NCI-H187 treated with DMSO at 0.1 percent for 48 hours (cell line): ENCODE data around the gene SNRPF.
"Not testable (repeated sequence)": the region's sequence is repeated elsewhere in the genome, so short reads cannot be mapped to it uniquely, and the experiment has no call there.

Experiments used
- DNase-seq: peaks from one replicate; lab custom pipeline; 2025; lab: John Stamatoyannopoulos, UW

SNRPF gene

DNA sequence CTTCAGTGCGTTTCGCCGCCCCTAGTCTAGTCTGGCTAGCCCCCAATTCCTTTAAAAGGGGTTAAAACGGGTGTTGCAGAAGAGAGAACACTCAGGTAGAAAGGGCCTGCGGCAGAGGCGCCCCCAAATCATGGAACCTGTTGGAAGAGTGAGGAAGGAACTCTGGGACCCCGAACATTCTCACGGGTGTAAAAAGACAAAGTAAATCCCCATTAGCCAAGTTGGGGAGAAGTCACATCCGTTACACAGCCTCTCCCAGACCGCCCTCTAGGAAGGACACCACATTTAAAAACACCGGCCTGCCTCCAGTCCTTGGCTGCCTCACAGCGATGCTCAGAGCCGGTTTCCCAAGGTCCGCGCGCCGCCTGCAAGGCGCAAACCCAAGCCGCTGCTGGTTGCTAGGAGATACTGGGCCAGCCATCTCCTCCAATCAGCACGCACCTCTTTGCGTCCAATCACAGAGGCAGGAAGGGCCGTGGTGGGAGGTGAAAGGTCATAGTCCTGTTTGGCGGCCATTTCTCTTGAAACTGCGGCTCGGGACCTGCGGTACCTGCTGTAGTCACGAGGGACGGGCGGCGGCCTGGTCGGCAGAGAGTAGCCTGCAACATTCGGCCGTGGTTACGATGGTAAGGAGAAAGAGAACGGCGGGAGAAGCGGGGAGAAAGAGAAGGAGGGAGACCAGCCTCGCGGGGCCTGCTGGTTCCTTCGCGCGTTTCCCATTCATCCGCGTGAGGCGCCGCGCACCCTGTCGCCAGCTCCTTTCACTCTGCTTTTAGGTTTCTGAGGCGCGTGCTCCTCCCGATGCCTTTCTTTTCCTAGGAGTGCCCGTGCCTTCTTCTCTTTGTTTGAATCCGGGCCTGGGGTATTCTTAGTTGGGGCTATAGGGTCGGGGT, at the start of gene SNRPF:
SNRPF (plus strand) TSS at position 502 of the 893 bp plus-strand sequence; CDS start at position 624, 122 bp downstream.
- DNase-seq, result peak; percentile 94

DNA sequence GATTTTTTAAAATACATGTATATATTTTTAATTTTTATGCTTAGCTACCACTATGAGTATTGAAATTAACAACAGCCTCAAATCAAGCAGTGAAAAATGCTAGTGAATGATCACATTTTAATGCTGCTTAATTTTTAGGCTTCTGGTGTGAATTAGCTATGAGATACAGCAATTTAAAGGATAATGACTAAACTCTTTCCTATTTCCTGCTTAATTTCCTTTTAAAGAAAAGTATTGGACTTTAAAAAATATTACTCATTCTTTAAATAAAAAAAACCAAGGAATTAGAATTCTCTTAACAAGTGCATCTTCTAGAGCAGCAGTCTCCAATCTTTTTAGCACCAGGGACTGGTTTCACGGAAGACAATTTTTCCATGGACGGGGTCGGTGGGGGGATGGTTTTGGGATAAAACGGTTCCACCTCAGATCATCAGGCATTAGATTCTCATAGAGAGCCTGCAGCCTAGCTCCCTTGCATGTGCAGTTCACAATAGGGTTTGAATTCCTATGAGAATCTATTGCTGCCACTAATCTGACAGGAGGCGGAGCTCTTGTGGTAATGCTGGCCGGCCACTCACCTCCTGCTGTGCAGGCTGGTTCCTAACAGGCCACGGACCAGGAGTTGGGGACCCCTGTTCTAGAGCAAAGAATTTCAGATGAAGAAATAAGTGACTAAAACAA, 49.6 kb upstream of the SNRPF start:
- no peak for DNase-seq

DNA sequence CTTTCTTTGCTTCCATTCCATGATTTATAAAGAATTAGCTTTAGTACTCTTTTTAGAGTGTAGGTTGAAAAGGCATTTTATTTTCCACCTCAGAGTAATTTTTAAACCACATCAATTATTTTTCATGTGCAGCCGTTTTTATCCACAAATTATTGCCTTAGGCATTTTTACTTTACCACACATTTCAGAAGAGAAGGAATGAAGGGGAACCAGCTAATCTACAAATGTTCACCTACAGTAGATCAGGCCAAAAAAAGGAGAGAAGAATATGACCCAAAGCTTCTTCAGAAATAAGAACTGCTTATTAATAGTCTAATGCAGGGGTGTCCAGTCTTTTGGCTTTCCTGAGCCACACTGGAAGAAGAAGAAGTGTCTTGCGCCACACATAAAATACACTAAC, 48.3 kb upstream of the SNRPF start:
- no peak for DNase-seq

DNA sequence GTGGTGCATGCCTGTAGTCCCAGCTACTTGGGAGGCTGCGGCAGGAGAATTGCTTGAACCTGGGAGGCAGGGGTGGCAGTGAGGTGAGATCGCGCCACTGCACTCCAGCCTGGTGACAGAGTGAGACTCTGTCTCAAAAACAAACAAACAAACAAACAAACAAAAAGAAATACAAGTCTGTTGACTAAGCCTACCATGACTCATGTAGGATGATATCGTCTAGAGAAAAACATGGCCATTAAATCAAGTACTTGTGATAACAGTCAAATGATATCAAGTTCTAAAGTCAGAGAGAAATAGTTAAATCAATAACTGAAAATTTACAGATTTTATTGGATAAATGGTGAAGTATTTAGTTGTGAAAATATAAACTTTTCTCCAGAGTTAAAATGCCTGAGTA, 46.6 kb upstream of the SNRPF start:
- not testable (repeated sequence) for DNase-seq

DNA sequence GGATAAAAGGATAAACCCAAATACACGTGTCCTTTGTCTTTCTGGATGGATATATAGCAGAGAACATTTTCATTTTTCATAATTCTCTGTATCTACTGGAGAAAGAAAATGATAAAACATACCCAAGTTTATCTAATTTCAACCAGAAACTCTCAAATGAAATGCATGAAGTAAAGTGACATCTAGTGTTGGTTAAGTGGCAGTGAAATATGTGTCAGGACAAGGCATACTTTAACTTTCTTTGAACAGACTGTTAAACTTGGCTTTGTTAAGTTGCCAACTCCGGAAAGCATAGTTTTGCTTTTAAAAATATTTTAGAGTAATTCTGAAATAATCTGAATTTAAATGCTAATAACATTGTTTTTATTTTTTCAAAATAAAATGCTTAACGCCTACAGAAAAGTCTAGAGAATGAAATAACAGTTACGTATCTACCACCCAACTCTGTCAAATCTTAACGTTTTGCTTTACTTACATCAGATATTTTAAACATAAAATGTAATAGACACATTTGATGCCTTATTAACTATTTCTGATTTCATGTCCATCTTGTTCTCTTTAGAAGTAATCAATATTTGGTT, 43.0 kb upstream of the SNRPF start:
- peak; percentile 23 for DNase-seq

DNA sequence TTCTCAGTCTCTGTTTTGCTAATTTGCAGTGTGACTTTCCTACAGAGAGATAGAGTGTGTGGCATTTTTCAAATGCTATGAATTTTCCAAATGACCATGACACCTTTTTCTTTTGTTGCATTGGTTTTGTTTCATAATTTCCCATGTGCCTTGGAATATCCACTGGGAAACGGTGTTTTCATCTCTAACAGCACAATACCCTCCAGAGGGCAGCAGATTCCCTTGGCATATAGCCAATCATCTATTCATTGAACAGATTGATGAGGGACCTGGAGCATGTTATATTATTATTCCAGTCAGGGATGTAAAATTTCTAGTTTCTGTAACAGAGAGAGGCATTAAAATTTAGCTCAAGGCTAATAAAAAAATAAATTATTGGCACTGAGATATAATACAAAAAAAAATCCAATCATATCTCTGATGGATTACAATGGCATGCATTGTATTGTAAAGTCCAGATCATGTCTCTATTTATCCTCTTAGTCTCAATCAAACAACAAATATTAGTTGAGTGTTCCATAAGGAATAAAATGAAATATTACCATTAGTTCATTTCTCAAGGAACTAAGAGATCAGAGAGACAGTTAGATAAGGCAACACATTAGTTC, 38.6 kb upstream of the SNRPF start:
- no peak for DNase-seq

DNA sequence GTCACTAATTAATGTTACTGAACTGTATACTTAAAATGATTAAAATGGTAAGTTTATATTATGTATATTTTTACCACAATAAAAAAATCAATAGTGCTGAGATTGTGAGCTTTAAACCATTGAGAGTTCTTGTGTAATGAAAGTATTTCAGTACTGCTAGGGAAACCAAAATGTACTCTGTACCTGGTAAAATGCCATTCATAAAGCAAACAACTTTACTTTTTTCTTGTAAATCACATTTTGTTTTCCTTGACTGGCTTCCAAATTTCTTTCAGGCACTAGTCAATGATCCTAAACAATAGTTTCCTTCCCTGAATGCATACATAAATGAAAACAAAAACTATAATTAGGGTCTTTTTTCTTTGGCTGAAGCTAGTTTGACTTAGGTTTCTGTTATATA, 29.4 kb upstream of the SNRPF start:
- DNase-seq, result no peak

DNA sequence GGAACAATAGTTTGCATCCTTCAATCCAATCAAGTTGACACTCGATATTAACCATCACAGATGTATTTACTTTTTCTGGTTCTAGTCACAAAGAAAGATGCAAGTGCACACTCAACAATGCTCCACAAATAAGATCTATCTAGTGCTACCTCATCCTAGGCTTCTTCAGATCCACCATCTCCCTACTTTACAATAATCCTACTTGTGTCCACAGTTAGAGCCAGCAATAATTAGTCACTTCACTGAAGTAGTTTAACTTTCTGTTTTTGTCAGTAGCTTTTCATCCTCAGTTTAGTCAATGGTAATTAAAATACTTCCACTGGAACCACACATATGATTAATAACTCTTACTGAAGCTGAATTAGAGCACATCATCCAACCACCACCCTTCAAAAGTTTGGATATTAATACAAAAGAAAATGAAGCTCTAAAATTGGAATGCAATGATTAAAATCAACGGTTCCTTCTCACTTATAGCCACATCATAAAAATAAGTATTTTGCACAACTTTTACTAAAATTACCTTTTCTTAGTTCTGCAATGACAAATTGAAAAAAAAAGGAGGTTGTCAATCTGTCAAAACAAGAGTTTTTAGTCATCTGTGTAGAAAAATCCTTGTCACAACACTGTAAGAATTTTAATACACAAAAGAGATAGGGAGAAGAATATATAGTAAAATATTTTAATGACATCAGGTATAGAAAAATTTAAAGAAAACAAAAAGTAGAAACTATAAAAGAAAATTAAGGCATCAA, 28.2 kb upstream of the SNRPF start:
- DNase-seq, result no peak

DNA sequence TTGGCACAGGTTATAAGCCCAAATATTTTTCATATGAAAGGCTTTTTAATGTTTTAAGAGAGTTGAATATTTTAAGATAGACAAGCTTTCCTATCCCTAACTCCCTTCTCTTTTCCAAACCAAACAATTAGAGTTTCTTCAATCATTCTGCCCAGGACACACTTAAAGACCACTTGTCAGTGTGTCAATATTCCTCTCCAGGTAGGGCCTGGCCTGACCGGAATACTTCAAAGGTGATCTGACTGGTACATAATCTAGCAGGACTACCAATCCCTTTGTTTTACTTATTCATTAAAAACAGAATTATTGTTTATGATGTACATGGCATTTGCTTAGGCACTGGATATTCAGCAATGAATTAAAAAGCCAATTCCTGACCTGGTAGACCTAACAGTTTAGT, 24.2 kb upstream of the SNRPF start:
- no peak for DNase-seq

DNA sequence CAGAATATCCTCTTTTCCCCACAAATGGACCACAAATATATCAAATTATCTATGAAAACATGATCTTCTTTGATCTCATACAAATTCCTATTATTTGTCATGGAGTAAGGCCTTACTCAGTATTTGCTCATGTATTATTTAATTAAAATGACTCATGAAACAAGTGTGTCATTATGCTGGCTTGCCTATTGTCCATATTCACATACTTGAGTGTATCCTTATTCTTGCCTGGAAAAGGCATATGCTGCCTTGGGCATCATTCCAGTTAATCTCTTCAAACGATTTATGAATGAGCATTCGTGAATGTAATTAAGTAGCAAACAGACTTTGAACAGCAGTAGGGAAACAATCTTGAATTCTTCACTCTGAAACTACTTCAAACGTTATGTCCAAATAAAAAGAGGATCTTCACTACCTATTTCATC, 22.6 kb upstream of the SNRPF start:
- DNase-seq, result no peak

DNA sequence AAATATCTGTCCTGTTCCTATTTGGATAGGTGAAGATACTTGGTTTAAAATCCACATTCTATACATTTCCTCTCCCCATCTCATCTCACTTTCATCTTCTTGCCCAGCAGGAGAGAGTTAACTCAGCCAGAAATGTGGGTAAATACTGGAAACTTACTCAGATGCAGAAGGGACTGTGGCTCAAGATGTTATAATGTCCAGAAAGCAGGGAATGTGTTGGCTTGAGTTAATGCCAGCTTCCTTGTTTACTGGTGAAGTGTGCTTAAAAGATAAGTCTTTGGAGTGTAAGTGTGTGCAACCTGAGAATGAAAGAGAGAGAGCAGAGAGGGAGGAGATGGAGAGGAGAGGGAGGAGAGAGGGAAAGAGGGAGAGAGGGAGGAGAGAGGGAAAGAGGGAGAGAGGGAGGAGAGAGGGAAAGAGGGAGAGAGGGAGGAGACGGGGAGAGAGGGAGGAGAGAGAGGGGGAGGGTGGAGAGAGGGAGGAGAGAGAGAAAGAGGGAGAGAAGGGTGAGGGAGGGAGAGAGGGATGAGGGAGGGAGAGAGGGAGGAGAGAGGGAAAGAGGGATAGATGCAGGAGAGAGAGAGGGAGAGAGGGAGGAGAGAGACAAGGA, 22.0 kb upstream of the SNRPF start:
- DNase-seq, result no peak

DNA sequence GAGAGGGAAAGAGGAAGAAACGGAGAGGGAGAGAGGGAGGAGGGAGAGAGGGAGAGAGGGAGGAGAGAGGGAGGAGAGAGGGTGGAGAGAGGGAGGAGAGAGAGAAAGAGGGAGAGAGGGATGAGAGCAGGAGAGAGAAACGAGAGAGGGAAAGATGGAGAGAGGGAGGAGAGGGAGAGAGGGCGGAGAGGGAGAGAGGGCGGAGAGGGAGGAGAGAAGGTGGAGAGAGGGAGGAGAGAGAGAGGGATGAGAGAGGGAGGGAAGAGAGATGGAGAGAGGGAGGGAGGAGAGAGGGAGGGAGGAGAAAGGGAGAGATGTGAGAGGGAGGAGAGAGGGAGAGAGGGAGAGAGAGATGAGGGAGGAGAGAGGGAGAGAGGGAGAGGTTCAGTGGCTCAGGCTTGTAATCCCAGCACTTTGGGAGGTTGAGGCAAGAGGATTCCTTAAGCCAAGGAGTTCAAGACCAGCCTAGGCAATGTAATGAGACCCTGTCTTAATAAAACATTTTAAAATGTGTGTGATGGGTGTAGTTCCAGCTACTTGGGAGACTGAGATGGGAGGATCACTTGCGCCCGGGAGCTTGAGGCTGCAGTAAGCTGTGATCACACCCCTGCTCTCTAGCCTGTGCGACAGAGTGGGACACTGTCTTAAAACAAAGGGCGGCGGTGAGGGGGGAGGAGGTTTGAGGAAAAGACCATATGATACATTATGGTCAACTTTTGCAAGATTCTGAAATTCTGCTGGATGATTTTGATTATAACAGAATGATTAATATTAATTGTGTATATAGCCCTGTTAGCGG, 21.3 kb upstream of the SNRPF start:
- DNase-seq, result no peak

DNA sequence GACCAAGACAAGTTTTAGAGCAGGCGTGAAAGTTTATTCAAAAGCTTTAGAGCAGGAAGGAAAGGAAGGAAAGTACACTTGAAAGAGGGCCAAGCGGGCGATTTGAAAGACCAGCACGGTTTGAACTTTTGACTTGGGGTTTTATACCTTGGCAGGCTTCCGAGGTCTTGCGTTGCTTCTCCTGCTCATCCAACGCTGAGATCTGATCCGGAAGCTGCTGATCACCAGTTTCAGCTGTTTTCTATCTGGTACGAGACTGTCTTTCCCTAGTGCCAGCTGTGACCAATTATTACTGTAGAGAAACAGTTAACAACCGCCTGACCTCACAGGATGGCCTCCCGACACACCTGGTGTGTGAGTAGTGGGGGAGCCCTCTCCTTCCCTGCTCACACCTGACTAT, 20.6 kb upstream of the SNRPF start:
- no peak for DNase-seq

DNA sequence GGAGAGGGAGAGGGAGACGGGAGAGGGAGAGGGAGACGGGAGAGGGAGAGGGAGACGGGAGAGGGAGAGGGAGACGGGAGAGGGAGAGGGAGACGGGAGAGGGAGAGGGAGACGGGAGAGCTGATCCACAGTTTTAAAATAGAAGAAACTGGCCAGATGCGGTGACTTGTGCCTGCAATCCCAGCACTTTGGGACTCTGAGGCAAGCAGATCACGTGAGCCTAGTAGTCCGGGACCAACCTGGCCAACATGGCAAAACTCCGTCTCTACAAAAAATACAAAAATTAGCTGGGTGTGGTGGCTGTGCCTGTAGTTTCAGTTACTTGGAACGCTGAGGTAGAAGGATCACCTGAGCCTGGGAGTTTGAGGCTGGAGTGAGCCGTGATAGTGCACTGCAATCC, 16.3 kb upstream of the SNRPF start:
- DNase-seq, result not testable (repeated sequence)

DNA sequence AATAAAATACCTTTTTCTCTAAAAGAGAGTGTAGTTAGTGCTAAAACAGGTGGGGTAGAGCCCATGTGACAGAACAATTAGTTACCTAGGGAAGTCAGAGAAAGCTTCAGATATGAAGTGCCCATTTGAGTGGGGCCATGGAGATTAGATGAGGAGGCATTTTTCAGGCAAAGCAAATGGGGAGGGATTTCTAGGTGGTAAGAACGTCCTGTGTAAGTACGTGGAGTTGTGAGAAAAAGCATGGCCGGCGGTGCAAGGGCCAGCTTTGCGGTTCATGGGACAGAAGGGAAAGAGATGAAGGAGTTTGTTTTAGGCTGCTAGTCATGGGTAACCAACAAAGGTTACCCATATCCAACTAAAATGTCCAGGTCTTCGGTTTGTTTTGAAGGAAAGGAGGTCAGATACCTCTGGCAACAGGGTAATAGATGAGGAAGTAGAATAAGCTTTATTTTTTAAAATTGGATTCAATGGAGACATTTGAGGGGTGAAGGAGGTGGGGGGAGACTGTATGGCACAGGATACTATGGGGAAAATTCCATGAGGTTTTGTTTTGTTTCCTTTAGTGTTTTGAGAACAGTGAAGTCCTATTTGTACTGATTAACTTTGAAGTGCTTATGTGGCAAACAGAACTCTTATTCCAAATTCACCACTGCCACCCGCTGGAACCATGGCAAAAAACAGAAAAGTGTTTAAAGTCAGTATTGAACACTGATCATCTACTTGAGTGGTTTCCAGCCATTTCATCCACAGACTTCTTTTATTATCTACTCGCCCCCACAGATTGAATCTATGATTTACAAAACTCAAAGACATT, 10.0 kb upstream of the SNRPF start:
- no peak for DNase-seq

DNA sequence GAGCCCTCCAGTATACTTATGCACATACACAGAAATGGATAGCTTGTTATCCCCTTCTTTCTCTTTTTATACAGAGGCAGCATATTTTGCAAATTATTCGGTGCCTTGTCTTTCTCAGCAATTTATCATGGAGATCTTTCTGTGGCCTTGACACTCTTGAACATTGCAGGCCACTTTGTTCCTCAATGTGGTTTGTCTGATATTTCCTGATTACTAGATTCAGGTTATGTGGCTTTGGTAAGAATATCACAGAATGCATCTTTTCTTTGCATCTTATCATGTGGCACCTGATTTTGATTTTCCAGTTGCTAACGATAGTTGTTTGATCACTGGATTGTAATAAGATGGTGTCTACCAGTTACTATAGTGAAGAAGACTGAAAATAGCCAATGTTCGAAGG, 7.1 kb upstream of the SNRPF start:
- DNase-seq, result no peak

DNA sequence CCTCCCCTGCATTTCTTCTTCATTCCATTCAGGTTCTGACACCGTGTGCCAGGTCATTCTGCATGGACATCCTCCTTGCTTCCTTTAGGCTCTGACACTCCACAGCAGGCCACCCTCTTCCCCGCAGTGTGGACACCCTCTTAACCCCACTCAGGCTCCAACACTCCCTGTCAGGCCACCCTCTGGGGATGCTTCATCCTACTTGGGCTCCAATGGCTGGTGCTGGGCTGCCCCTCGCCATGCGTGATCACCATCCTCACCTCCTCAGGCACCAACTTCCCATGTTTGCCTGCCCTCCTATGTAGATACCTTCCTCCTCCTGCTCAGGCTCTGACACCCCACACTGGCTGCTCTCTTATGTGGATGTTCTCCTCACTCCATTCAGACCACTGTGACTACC, 6.6 kb upstream of the SNRPF start:
- DNase-seq, result no peak

DNA sequence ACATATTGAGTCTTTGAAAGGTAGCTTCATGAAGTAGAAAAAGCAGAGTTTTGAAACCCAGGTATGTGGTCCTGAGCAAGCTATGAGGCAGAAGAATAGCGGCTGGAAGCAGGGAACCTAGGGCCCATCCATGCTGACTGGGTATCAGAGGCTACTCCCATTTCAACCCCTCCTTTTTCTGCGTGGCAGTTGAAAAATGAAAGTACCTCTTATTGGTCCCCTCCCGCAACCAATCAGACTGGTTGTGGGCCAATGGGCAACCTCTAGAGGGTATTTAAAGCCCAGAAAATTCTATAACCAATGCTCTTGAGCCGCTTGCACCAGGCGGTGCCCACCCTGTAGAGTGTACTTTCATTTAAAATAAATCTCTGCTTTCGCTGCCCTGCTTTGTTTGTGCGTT, 1.6 kb upstream of the SNRPF start:
- DNase-seq, result no peak

DNA sequence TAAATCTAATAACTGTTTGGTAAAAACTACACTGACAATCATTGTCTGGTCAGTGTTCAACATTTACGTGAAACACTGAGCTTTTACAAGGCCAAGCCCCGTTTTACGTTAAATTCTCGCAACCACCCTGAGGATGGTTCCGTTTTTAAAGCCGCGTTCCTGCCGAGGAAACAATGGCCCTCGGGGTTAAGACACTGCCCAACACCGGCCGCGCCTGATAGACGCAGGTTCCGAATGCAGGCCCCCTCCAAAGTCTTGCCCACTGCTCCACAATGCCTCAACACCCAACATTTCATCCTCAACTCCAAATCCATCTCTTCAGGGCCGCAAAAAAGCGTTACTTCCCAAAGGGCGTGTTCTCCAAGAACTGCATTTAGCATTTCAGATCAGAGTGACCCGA, 953 bp upstream of the SNRPF start:
- no peak for DNase-seq

DNA sequence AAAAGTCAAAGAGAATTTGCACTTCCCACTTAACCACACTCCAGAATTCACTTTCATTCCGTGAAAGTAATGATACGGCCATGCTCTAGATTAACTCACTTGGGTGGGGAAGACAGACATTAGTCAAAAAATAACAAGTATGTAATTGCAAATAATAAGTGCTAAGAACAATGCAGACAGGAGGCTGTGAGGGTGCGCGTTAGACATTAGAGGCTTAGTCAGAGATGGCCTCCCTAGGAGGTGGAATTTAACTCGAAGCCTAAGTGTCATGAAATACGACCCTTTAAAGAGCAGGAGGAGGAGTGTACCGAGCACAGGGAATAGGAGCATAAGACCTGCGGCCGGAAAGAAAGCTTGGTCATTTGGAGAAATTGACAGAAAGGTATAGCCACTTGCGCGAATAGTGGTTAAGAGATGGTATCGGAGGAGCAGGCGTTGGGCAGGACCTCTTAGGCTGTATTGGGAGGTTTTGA, 628 bp downstream of the SNRPF start:
- DNase-seq, result no peak
